Measurements from ENCODE around the gene MEN1. TPM values are rescaled to one million over a fixed set of nuclear protein-coding genes. Genes with fewer than 3 reads are reported as not detected.
A peak's percentile ranks its signal among the peaks of the same experiment; 100 is the strongest.

Gene MEN1
- total RNA-seq (2022) (29.2 and 33.1 TPM in 2 replicates), Bru-seq, nascent RNA (percentile 49 among the genes with signal in this experiment), BruChase-seq, experiment 1, labeled RNA remaining after a 6-hour chase (percentile 82 among the genes with signal in this experiment), BruChase-seq, experiment 2, labeled RNA remaining after a 2-hour chase (percentile 69 among the genes with signal in this experiment)
- long read RNA-seq, transcript MEN1-207 (9 exons, 3,150 nt): minor isoform, 8 of 93 reads
- long read RNA-seq, transcript MEN1-202 (10 exons, 3,148 nt): major isoform, 19 of 93 reads
- long read RNA-seq, partial matches to known transcripts: 5 of 93 reads
- long read RNA-seq, other reads (novel, unspliced or antisense): 58 of 93 reads

- peaks cover 18% of the 10 kb centered on the region for H3K36me3 Mint-ChIP-seq (ENCODE audit: insufficient read depth, unreplicated experiment)
Observed at GRCh38 chr11:64810271-64810890, at the start of gene MEN1. MEN1 (minus strand) TSS chr11:64810551; CDS start chr11:64810109, 442 bp downstream.

GRCh38 chr11:64859542-64860414 lies 49.4 kb upstream of the MEN1 start:
- H3K36me3 Mint-ChIP-seq (ENCODE audit: insufficient read depth, unreplicated experiment): peaks cover 22% of the 10 kb centered on the region
- intact Hi-C loops (cut with micrococcal nuclease): no loop called here
- H3K27me3 Mint-ChIP-seq (ENCODE audit: insufficient read depth, unreplicated experiment): no peaks in the 10 kb centered on the region
- H3K27ac Mint-ChIP-seq (ENCODE audit: low read depth, unreplicated experiment): no peak overlapping the region
- BruUV-seq (replicated peaks): no TSS peak
- peaks cover 30% of the 10 kb centered on the region for H3K4me1 Mint-ChIP-seq (ENCODE audit: insufficient read depth, unreplicated experiment)
- CTCF ChIA-PET: interaction anchor here (0.6 to 3.2 kb wide), 6 partner anchors 11 to 793 kb away, joined by 3 to 19 read pairs (median 4); no protein-coding TSS in a partner anchor
- H3K9me3 Mint-ChIP-seq (ENCODE audit: unreplicated experiment): no peaks in the 10 kb centered on the region
- no peak for TF ChIP-seq CTCF (IDR thresholded peaks at IDR 0.05; ENCODE audit: unreplicated experiment)
- POLR2A ChIA-PET: interaction anchor here (0.6 to 7.8 kb wide), 3 partner anchors 17 to 130 kb away, joined by 3 to 79 read pairs (median 4); partner anchors contain the start of genes ATG2A and EHD1
- H3K4me3 Mint-ChIP-seq (ENCODE audit: unreplicated experiment): no peak overlapping the region
- DNase-seq (ENCODE audit: unreplicated experiment): no peak

More at GRCh38 chr11:64810271-64810890, at the start of gene MEN1:
- Mint-ChIP-seq H3K4me1 (ENCODE audit: insufficient read depth, unreplicated experiment) (peaks cover 10% of the 10 kb centered on the region), H3K27me3 (ENCODE audit: insufficient read depth, unreplicated experiment) (no peaks in the 10 kb centered on the region), H3K4me3 (ENCODE audit: unreplicated experiment) (peak within 1 kb of the TSS; percentile 99), H3K9me3 (ENCODE audit: unreplicated experiment) (no peaks in the 10 kb centered on the region), H3K27ac (ENCODE audit: low read depth, unreplicated experiment) (peak within 1 kb of the TSS; percentile 93)
- intact Hi-C loops (cut with micrococcal nuclease): loop anchor here (2.0 kb wide), 2 partner anchors 32 kb away; partner anchors contain the start of gene SF1
- POLR2A ChIA-PET: interaction anchor here (0.6 to 3.6 kb wide), 13 partner anchors 9 to 1479 kb away, joined by 3 to 27 read pairs (median 4); partner anchors contain the start of genes SAC3D1, SF1 and YIF1A
- peak; percentile 95 for DNase-seq (ENCODE audit: unreplicated experiment)
- no TSS peak for BruUV-seq (replicated peaks)
- TF ChIP-seq CTCF (IDR thresholded peaks at IDR 0.05; ENCODE audit: unreplicated experiment): no peak
- CTCF ChIA-PET: interaction anchor here (0.6 to 1.0 kb wide), 4 partner anchors 29 to 465 kb away, joined by 3 to 5 read pairs (median 4); no protein-coding TSS in a partner anchor

GRCh38 chr11:64858467-64859263 lies 48.3 kb upstream of the MEN1 start:
- peaks cover 26% of the 10 kb centered on the region for H3K4me1 Mint-ChIP-seq (ENCODE audit: insufficient read depth, unreplicated experiment)
- no peaks in the 10 kb centered on the region for H3K27me3 Mint-ChIP-seq (ENCODE audit: insufficient read depth, unreplicated experiment)
- H3K27ac Mint-ChIP-seq (ENCODE audit: low read depth, unreplicated experiment): no peak overlapping the region
- peaks cover 28% of the 10 kb centered on the region for H3K36me3 Mint-ChIP-seq (ENCODE audit: insufficient read depth, unreplicated experiment)
- no peak for TF ChIP-seq CTCF (IDR thresholded peaks at IDR 0.05; ENCODE audit: unreplicated experiment)
- no peak overlapping the region for H3K4me3 Mint-ChIP-seq (ENCODE audit: unreplicated experiment)
- H3K9me3 Mint-ChIP-seq (ENCODE audit: unreplicated experiment): no peaks in the 10 kb centered on the region
- no peak for DNase-seq (ENCODE audit: unreplicated experiment)
- ChIA-PET POLR2A (interaction anchor here (4.9 to 7.8 kb wide), 2 partner anchors 11 to 18 kb away, joined by 38 to 79 read pairs; partner anchors contain the start of gene EHD1), CTCF (interaction anchor here (0.5 to 3.2 kb wide), 7 partner anchors 10 to 861 kb away, joined by 3 to 19 read pairs (median 4); no protein-coding TSS in a partner anchor)
- intact Hi-C loops (cut with micrococcal nuclease): no loop called here
- no TSS peak for BruUV-seq (replicated peaks)
